WI38 (cell line): ENCODE measurements around the gene AHCYL2.

Experiments used
- H3K4me3 ChIP-seq: 2 replicates; pipeline ENCODE4 v1.5.1; 2011; ENCODE audit warnings: low read depth, mild to moderate bottlenecking, control low read depth, low read length
- CTCF ChIP-seq: IDR thresholded peaks from 2 replicates; pipeline ENCODE4 v1.5.1; 2012; ENCODE audit warnings: low read depth, mild to moderate bottlenecking, control low read depth, low read length

Gene AHCYL2

GRCh38 chr7:129327076-129327475, 102.2 kb downstream of the AHCYL2 start:
- TF ChIP-seq CTCF, result no peak
- no peak overlapping the region for H3K4me3 ChIP-seq

- TF ChIP-seq CTCF, result no peak
- H3K4me3 ChIP-seq, result no peak overlapping the region
These were observed 107.6 kb downstream of the AHCYL2 start for GRCh38 chr7:129332254-129333035.

GRCh38 chr7:129334473-129334872, 109.6 kb downstream of the AHCYL2 start:
- no peak for TF ChIP-seq CTCF
- no peak overlapping the region for H3K4me3 ChIP-seq

- H3K4me3 ChIP-seq, result no peak overlapping the region
- TF ChIP-seq CTCF, result no peak
These were observed 113.6 kb downstream of the AHCYL2 start for GRCh38 chr7:129338450-129338849.

GRCh38 chr7:129341212-129341611, 116.4 kb downstream of the AHCYL2 start:
- no peak overlapping the region for H3K4me3 ChIP-seq
- no peak for TF ChIP-seq CTCF

- no peak overlapping the region for H3K4me3 ChIP-seq
- no peak for TF ChIP-seq CTCF
These were observed 117.3 kb downstream of the AHCYL2 start for GRCh38 chr7:129341816-129342806.
